Bronchial epithelial cell (primary cell): ENCODE measurements around the gene MAB21L3. TPM values are rescaled to one million over a fixed set of nuclear protein-coding genes. Genes with fewer than 3 reads are reported as not detected.

Experiments
- DNase-seq: peaks from one replicate; pipeline ENCODE4 v3.0.0-alpha.2; 2010; ENCODE audit warnings: low read depth
- FAIRE-seq: peaks from 2 replicates; lab custom pipeline; 2011; peaks lifted over from hg19 to GRCh38; lab: Jason Lieb, UNC
- H3K27me3 ChIP-seq: 2 replicates; pipeline ENCODE4 v1.5.1; 2011; ENCODE audit warnings: low read length; ENCODE audit not compliant: control insufficient read depth, insufficient read depth
- H3K36me3 ChIP-seq: 2 replicates; pipeline ENCODE4 v1.5.1; 2011; ENCODE audit warnings: low read length; ENCODE audit not compliant: control insufficient read depth, insufficient read depth
- H3K4me3 ChIP-seq: 2 replicates; pipeline ENCODE4 v1.5.1; 2011; ENCODE audit warnings: mild to moderate bottlenecking, low read depth, low read length, control low read depth
- CTCF ChIP-seq: IDR thresholded peaks from 2 replicates; pipeline ENCODE4 v1.5.1; 2011; ENCODE audit warnings: mild to moderate bottlenecking, moderate library complexity, low read length, control low read depth, inconsistent platforms; ENCODE audit not compliant: insufficient read depth, severe bottlenecking
- total RNA-seq: library from RNA; depleted of rRNA; stranded (reverse); fragments of >200 nt; gene quantifications from 2 replicates; pipeline ENCODE4 v1.2.1, GENCODE V29; 2014

Gene MAB21L3
- total RNA-seq, 1 donor from 2014 or later = 0.53 TPM

DNA sequence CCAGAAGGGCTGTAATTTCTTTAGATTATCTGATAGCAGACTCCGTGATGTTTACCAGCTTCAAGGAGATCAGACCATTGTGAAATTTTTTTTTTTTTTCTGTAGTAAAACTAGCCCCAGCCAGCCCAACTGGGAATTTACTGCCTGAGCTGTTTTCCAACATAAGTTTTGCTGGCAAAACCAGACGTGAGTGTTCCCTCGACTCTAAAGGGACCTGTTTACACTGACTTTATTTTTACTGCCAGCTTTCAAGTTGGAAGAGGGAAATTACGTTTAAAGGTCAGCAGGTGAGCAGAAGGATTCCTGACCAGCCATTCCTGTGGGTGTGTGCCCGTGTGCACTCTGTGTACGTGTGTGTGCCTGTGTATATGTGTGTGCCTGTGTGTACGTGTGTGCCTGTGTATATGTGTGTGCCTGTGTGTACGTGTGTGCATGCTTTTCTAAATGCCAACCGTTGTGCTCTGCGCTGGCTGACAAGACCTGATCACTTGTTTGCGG is 374 bp downstream of the MAB21L3 start:
- DNase-seq = peak; percentile 42
- Histone ChIP-seq H3K36me3 (no peaks in the 10 kb centered on the region), H3K4me3 (no peak overlapping the region), H3K27me3 (no peaks in the 10 kb centered on the region)
- TF ChIP-seq CTCF = no peak
- peak; percentile 13 for FAIRE-seq

DNA sequence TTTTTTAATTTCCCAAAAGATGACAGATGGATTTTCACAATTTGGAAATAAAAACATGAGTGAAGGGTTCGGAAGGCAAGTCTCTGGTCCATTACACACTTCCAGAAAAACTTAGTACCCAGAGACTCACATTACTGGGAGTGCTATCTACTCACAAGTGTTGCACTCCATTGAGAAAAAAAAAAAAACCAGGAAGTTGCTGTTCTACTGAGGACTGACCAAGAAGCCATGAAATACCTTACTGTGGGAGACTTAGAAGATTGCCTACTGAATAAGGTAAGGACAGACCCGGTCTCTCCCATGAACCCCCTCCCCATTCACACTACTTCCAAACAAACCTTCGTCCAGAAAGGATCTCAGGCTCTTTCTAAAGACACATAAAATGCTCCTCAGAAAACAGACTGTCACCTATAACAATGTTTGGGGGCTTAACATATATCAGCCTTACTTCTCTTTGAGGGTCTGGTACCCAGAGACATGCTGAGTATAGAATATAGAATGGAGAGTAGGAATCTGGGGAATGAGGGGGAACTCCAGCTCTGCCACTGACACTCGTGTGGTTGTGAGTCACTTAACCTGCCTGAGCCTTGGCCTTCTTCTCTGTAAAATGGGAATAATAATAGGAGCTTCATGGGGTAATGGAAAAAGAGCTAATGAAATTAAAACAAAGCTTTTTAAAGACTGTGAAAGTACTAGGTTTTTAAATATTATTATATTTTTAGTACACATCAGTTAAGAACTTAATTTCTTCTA is 1.4 kb downstream of the MAB21L3 start:
- H3K4me3 ChIP-seq = no peak overlapping the region
- H3K36me3 ChIP-seq = no peaks in the 10 kb centered on the region
- no peak for FAIRE-seq
- DNase-seq = no peak
- no peak for TF ChIP-seq CTCF
- H3K27me3 ChIP-seq = no peaks in the 10 kb centered on the region

- no peaks in the 10 kb centered on the region for H3K27me3 ChIP-seq
- no peaks in the 10 kb centered on the region for H3K36me3 ChIP-seq
- H3K4me3 ChIP-seq = no peak overlapping the region
- DNase-seq (no peak), FAIRE-seq (no peak)
- no peak for TF ChIP-seq CTCF
Observed at GRCh38 chr1:116113615-116114014, 2.4 kb downstream of the MAB21L3 start.

DNA sequence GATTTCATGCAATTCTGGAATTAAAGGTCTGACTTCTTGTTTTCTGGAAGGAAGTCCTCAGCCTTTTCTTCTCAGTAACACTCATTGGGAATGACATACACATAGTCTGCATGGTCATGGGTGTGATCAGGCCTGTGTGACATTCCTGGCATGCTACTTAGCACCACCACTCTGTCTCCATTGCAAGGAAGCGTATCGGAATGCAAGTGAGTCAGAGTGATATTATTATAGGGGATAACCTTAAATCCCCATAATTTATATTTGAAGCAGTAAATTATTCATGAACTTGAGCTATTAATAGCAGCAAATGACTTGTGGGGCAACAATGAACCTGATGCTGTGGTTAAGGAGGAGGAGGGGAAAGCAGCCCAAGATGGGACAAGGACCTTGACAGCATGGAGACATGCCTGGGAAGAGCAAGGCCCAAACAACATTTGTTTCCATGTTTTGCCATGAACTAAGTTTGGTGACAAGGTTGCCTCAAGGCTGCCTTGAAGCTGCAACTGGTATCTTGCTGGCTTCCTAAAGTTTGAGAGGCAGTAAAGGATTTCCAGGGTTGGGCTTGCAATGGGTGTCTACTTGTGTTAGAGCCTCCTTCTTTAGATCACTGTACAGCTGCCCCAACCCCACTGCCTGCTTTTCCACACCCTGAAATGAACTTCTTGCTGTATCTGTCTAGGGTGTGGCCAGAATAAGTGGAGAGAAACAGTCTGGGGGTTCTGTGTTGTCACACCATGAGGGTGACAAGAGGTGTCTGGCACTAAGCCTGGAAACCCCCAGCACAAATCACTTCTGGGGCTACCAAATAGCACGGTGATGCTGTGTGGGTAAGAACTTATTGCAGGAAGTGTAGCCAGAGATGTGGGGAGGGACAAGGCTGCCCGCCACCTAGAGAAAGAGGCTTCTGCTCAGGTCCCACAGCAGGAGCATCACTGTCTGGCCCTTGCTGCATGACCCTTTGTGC is 4.6 kb downstream of the MAB21L3 start:
- TF ChIP-seq CTCF = no peak
- H3K27me3 ChIP-seq = no peaks in the 10 kb centered on the region
- FAIRE-seq = no peak
- DNase-seq = peak; percentile 85
- H3K4me3 ChIP-seq = no peak overlapping the region
- no peaks in the 10 kb centered on the region for H3K36me3 ChIP-seq

- Histone ChIP-seq H3K27me3 (no peaks in the 10 kb centered on the region), H3K4me3 (no peak overlapping the region), H3K36me3 (no peaks in the 10 kb centered on the region)
- no peak for FAIRE-seq
- TF ChIP-seq CTCF = no peak
- DNase-seq = no peak
Observed at GRCh38 chr1:116118471-116118870, 7.3 kb downstream of the MAB21L3 start.
